GM20000 (cell line): ENCODE results near the gene ZFAND4.
"Not testable (repeated sequence)": the region's sequence is repeated elsewhere in the genome, so short reads cannot be mapped to it uniquely, and the experiment has no call there.

Experiments
- DNase-seq: peaks from one replicate; pipeline ENCODE4 v3.0.0; 2012; ENCODE audit warnings: low spot score
- CTCF ChIP-seq: IDR thresholded peaks from 2 replicates; pipeline ENCODE4 v1.5.1; 2012; ENCODE audit warnings: mild to moderate bottlenecking, control low read depth; ENCODE audit errors: extremely low read depth, missing control alignments

ZFAND4 gene

GRCh38 chr10:45657033-45657926, 15.3 kb downstream of the ZFAND4 start:
- no peak for DNase-seq
- no peak for TF ChIP-seq CTCF

GRCh38 chr10:45655219-45655618, 17.4 kb downstream of the ZFAND4 start:
- TF ChIP-seq CTCF = no peak

GRCh38 chr10:45654753-45655141, 17.8 kb downstream of the ZFAND4 start:
- not testable (repeated sequence) for DNase-seq

More at GRCh38 chr10:45655219-45655618, 17.4 kb downstream of the ZFAND4 start:
- DNase-seq = no peak

GRCh38 chr10:45653454-45653853, 19.1 kb downstream of the ZFAND4 start:
- TF ChIP-seq CTCF = no peak
- DNase-seq = no peak

GRCh38 chr10:45652511-45652910, 20.1 kb downstream of the ZFAND4 start:
- no peak for TF ChIP-seq CTCF
- DNase-seq = no peak

- no peak for TF ChIP-seq CTCF
- no peak for DNase-seq
Measured at GRCh38 chr10:45649296-45649695, 23.3 kb downstream of the ZFAND4 start.

- no peak for DNase-seq
- TF ChIP-seq CTCF = no peak
Measured at GRCh38 chr10:45647118-45647517, 25.5 kb downstream of the ZFAND4 start.

GRCh38 chr10:45646384-45647050, 26.1 kb downstream of the ZFAND4 start:
- no peak for DNase-seq
- no peak for TF ChIP-seq CTCF
